GM06990 (cell line): ENCODE data around the gene CDK1.
"Not testable (repeated sequence)": the region's sequence is repeated elsewhere in the genome, so short reads cannot be mapped to it uniquely, and the experiment has no call there.

ENCODE experiments used
- DNase-seq: peaks from one replicate; pipeline ENCODE4 v3.0.0-alpha.2; 2011; ENCODE audit not compliant: insufficient read length; ENCODE audit errors: extremely low read depth
- H3K27me3 ChIP-seq: replicated peaks from 2 replicates; pipeline ENCODE4 v1.6.0; 2011; ENCODE audit warnings: low read length; ENCODE audit not compliant: control insufficient read depth, insufficient read depth
- H3K36me3 ChIP-seq: 2 replicates; pipeline ENCODE4 v1.5.1; 2011; ENCODE audit warnings: low read length; ENCODE audit not compliant: control insufficient read depth, insufficient read depth
- H3K4me3 ChIP-seq: replicated peaks from 2 replicates; pipeline ENCODE4 v1.5.1; 2011; ENCODE audit warnings: low read depth, mild to moderate bottlenecking, control low read depth, low read length
- CTCF ChIP-seq: IDR thresholded peaks from 2 replicates; pipeline ENCODE4 v1.5.1; 2011; ENCODE audit warnings: low read length, control low read depth, mild to moderate bottlenecking, inconsistent platforms; ENCODE audit not compliant: insufficient read depth, poor library complexity, severe bottlenecking

Gene CDK1

GRCh38 chr10:60834401-60834800 is 56.1 kb downstream of the CDK1 start:
- TF ChIP-seq CTCF, result no peak
- Histone ChIP-seq H3K4me3 (no peak overlapping the region), H3K27me3 (no peaks in the 10 kb centered on the region), H3K36me3 (no peaks in the 10 kb centered on the region)
- no peak for DNase-seq

- H3K27me3 ChIP-seq, result no peaks in the 10 kb centered on the region
- no peak overlapping the region for H3K4me3 ChIP-seq
- no peak for DNase-seq
- no peak for TF ChIP-seq CTCF
- H3K36me3 ChIP-seq, result no peaks in the 10 kb centered on the region
Measured at GRCh38 chr10:60835049-60835448, 56.8 kb downstream of the CDK1 start.

GRCh38 chr10:60841227-60841626 is 62.9 kb downstream of the CDK1 start:
- H3K4me3 ChIP-seq, H3K36me3 ChIP-seq, DNase-seq, H3K27me3 ChIP-seq: not testable (repeated sequence)

- TF ChIP-seq CTCF, result no peak
- no peak for DNase-seq
- H3K4me3 ChIP-seq, result no peak overlapping the region
- H3K27me3 ChIP-seq, result no peaks in the 10 kb centered on the region
- H3K36me3 ChIP-seq, result no peaks in the 10 kb centered on the region
Measured at GRCh38 chr10:60842694-60843093, 64.4 kb downstream of the CDK1 start.
